Panc1 (cell line): ENCODE measurements around the gene ZNF516.

Experiments used
- CTCF ChIP-seq: fragments of 450-650 bp; IDR thresholded peaks from 2 replicates; pipeline ENCODE4 v1.5.1; 2017; ENCODE audit warnings: mild to moderate bottlenecking
- TF ChIP-seq, protein P1 (sequence below), 2 experiments: IDR thresholded peaks; 2 replicates each; pipeline ENCODE4 v1.6.1; 2011 to 2012; ENCODE audit warnings: low read depth in 2 of 2, control low read depth in 1 of 2, low read length in 1 of 2, mild to moderate bottlenecking in 1 of 2, moderate library complexity in 1 of 2; ENCODE audit not compliant: insufficient read depth in 1 of 2

- TF ChIP-seq CTCF: no peak
- TF ChIP-seq, protein P1, sequence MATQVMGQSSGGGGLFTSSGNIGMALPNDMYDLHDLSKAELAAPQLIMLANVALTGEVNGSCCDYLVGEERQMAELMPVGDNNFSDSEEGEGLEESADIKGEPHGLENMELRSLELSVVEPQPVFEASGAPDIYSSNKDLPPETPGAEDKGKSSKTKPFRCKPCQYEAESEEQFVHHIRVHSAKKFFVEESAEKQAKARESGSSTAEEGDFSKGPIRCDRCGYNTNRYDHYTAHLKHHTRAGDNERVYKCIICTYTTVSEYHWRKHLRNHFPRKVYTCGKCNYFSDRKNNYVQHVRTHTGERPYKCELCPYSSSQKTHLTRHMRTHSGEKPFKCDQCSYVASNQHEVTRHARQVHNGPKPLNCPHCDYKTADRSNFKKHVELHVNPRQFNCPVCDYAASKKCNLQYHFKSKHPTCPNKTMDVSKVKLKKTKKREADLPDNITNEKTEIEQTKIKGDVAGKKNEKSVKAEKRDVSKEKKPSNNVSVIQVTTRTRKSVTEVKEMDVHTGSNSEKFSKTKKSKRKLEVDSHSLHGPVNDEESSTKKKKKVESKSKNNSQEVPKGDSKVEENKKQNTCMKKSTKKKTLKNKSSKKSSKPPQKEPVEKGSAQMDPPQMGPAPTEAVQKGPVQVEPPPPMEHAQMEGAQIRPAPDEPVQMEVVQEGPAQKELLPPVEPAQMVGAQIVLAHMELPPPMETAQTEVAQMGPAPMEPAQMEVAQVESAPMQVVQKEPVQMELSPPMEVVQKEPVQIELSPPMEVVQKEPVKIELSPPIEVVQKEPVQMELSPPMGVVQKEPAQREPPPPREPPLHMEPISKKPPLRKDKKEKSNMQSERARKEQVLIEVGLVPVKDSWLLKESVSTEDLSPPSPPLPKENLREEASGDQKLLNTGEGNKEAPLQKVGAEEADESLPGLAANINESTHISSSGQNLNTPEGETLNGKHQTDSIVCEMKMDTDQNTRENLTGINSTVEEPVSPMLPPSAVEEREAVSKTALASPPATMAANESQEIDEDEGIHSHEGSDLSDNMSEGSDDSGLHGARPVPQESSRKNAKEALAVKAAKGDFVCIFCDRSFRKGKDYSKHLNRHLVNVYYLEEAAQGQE (IDR thresholded peaks at IDR 0.05; ENCODE audit: insufficient read depth in 1 of 2, low read depth in 2 of 2, low read length in 1 of 2): no peak
Measured at GRCh38 chr18:76465630-76466409, 29.2 kb downstream of the ZNF516 start.
